Colonic mucosa (tissue), 4 donors: Measurements from ENCODE around the gene RRAS. TPM values are rescaled to one million over a fixed set of nuclear protein-coding genes. Genes with fewer than 3 reads are reported as not detected.
A peak's percentile ranks its signal among the peaks of the same experiment; 100 is the strongest.

ENCODE experiments used
- DNase-seq: peaks from one replicate; pipeline ENCODE4 v3.0.0-alpha.2; 2020
- H3K27ac ChIP-seq: fragments of 200-600 bp; one replicate; pipeline ENCODE4 v1.8.0; 2021
- H3K27me3 ChIP-seq: fragments of 200-600 bp; one replicate; pipeline ENCODE4 v1.8.0; 2021
- H3K36me3 ChIP-seq: fragments of 200-600 bp; one replicate; pipeline ENCODE4 v1.8.0; 2021
- H3K4me1 ChIP-seq: fragments of 200-600 bp; one replicate; pipeline ENCODE4 v1.8.0; 2021; ENCODE audit warnings: mild to moderate bottlenecking
- H3K4me3 ChIP-seq: fragments of 200-600 bp; one replicate; pipeline ENCODE4 v1.8.0; 2021
- H3K9ac ChIP-seq, 2 donors: one replicate each; pipeline ENCODE4 v1.7.0; 2013; ENCODE audit warnings: control low read depth in 2 of 2, low read depth in 2 of 2, low read length in 2 of 2
- H3K9me3 ChIP-seq: fragments of 200-600 bp; one replicate; pipeline ENCODE4 v1.8.0; 2021
- CTCF ChIP-seq: fragments of 200-600 bp; IDR thresholded peaks from one replicate; pipeline ENCODE4 v1.8.0; 2022; ENCODE audit warnings: antibody characterized with exemption, mild to moderate bottlenecking
- intact Hi-C: fragments of 100-400 bp; cut with DNase I; formaldehyde crosslinking; loops from one replicate; pipeline ENCODE4 v1.14.1; 2022
- total RNA-seq, 2 donors: library from RNA; stranded (reverse); fragmentation: NEBNext Ultra II Directional in 1 of 2; extraction: Animal tissue kit (Norgen Biotek cat#: 25700) in 1 of 2; gene quantifications; one replicate each; pipeline ENCODE4 v1.2.1, GENCODE V29; 2021
- donor health status: healthy.
- donor health status: DM: no; HTN: no; CAD: no.
- donor health status: DM: no; HTN: no; CAD: no.

Gene RRAS
- total RNA-seq, 2 donors from 2014 or later, result 45.7 to 62.2 TPM

- no peak for TF ChIP-seq CTCF
- peak overlapping the region; percentile 69 to 92 for H3K9ac ChIP-seq
- intact Hi-C loops, result loop anchor here (5.0 kb wide), 1 partner anchor 45 kb away; no protein-coding TSS in a partner anchor
- peak overlapping the region; percentile 74 for H3K4me3 ChIP-seq
- no peaks in the 10 kb centered on the region for H3K9me3 ChIP-seq
- peaks cover 5% of the 10 kb centered on the region for H3K36me3 ChIP-seq
- H3K27me3 ChIP-seq, result no peaks in the 10 kb centered on the region
- no peaks in the 10 kb centered on the region for H3K4me1 ChIP-seq
- peak; percentile 58 for DNase-seq
- peak overlapping the region; percentile 91 for H3K27ac ChIP-seq
Measured at GRCh38 chr19:49592486-49593232, 47.3 kb downstream of the RRAS start.

GRCh38 chr19:49591731-49592485 is 48.0 kb downstream of the RRAS start:
- intact Hi-C loops, result loop anchor here (5.0 kb wide), 1 partner anchor 45 kb away; no protein-coding TSS in a partner anchor
- Histone ChIP-seq H3K27ac (peak overlapping the region; percentile 91), H3K36me3 (peaks cover 5% of the 10 kb centered on the region), H3K4me3 (peak overlapping the region; percentile 74), H3K9ac (peak overlapping the region; percentile 69 to 92), H3K4me1 (no peaks in the 10 kb centered on the region), H3K27me3 (no peaks in the 10 kb centered on the region), H3K9me3 (no peaks in the 10 kb centered on the region)
- TF ChIP-seq CTCF, result no peak
- DNase-seq, result peak; percentile 70

- H3K27ac ChIP-seq, result peak within 1 kb of the TSS; percentile 91
- no peaks in the 10 kb centered on the region for H3K9me3 ChIP-seq
- H3K27me3 ChIP-seq, result no peaks in the 10 kb centered on the region
- peak within 1 kb of the TSS; percentile 74 for H3K4me3 ChIP-seq
- intact Hi-C loops, result loop anchor here (5.0 kb wide), 1 partner anchor 46 kb away; no protein-coding TSS in a partner anchor
- no peaks in the 10 kb centered on the region for H3K4me1 ChIP-seq
- no peak for TF ChIP-seq CTCF
- peak; percentile 65 for DNase-seq
- peaks cover 5% of the 10 kb centered on the region for H3K36me3 ChIP-seq
- H3K9ac ChIP-seq, result peak within 1 kb of the TSS; percentile 92
Measured at GRCh38 chr19:49590971-49591730, 48.8 kb downstream of the RRAS start, which contains the start of gene PRR12. TSS of gene PRR12 (plus strand) at chr19:49591182. CDS start at chr19:49591655, 473 bp downstream.

GRCh38 chr19:49590071-49590970 is 49.6 kb downstream of the RRAS start:
- Histone ChIP-seq H3K9ac (peak overlapping the region; percentile 86 to 92), H3K4me3 (peak overlapping the region; percentile 74), H3K27me3 (no peaks in the 10 kb centered on the region), H3K27ac (peak overlapping the region; percentile 91), H3K4me1 (no peaks in the 10 kb centered on the region), H3K9me3 (no peaks in the 10 kb centered on the region), H3K36me3 (peaks cover 5% of the 10 kb centered on the region)
- peak; percentile 99 for DNase-seq
- intact Hi-C loops, result loop anchor here (5.0 kb wide), 1 partner anchor 47 kb away; no protein-coding TSS in a partner anchor
- no peak for TF ChIP-seq CTCF
